Measurements from ENCODE around the gene ARMC7.
"Not testable (repeated sequence)": the region's sequence is repeated elsewhere in the genome, so short reads cannot be mapped to it uniquely, and the experiment has no call there.

ARMC7 gene

GRCh38 chr17:75163074-75163473 is 53.3 kb downstream of the ARMC7 start:
- H3K36me3 ChIP-seq (ENCODE audit: insufficient read depth, low read length): peaks cover 32% of the 10 kb centered on the region; the same call in 1 of the 2 replicates

GRCh38 chr17:75164606-75165005 is 54.8 kb downstream of the ARMC7 start:
- not testable (repeated sequence) for H3K9me2 ChIP-seq (replicated peaks; ENCODE audit: low read depth, low read length); H3K4me2 ChIP-seq (ENCODE audit: low read depth, low read length, poor library complexity, severe bottlenecking); H3K4me1 ChIP-seq (ENCODE audit: insufficient read depth, low read length, poor library complexity, severe bottlenecking); H3K27me3 ChIP-seq (ENCODE audit: insufficient read depth, low read length, poor library complexity, severe bottlenecking); H3K9ac ChIP-seq (ENCODE audit: low read depth, low read length, poor library complexity, severe bottlenecking); H3K4me3 ChIP-seq (ENCODE audit: low read length, poor library complexity, severe bottlenecking); H3K9me3 ChIP-seq (ENCODE audit: insufficient read depth, low read depth, low read length); H2AFZ ChIP-seq (ENCODE audit: low read length); H4K20me1 ChIP-seq (ENCODE audit: insufficient read depth, low read length, poor library complexity, severe bottlenecking); H3F3A ChIP-seq (ENCODE audit: low read depth)
- Histone ChIP-seq H3K36me3 (ENCODE audit: insufficient read depth, low read length) (peaks cover 42% of the 10 kb centered on the region; the same call in 1 of the 2 replicates), H3K79me2 (ENCODE audit: insufficient read depth, low read length) (peaks cover 20% of the 10 kb centered on the region; the same call in 1 of the 2 replicates)

More at GRCh38 chr17:75163074-75163473, 53.3 kb downstream of the ARMC7 start:
- H3K79me2 ChIP-seq (ENCODE audit: insufficient read depth, low read length): peaks cover 5% of the 10 kb centered on the region; the same call in 1 of the 2 replicates
- H3K4me2 ChIP-seq (ENCODE audit: low read depth, low read length, poor library complexity, severe bottlenecking): no peak overlapping the region
- no peak overlapping the region for H3K9ac ChIP-seq (ENCODE audit: low read depth, low read length, poor library complexity, severe bottlenecking)
- no peaks in the 10 kb centered on the region; the same call in 1 of the 2 replicates for H3F3A ChIP-seq (ENCODE audit: low read depth)
- H2AFZ ChIP-seq (ENCODE audit: low read length): no peak overlapping the region
- H3K27me3 ChIP-seq (ENCODE audit: insufficient read depth, low read length, poor library complexity, severe bottlenecking): no peaks in the 10 kb centered on the region
- H4K20me1 ChIP-seq (ENCODE audit: insufficient read depth, low read length, poor library complexity, severe bottlenecking): no peaks in the 10 kb centered on the region
- no peaks in the 10 kb centered on the region for H3K9me2 ChIP-seq (replicated peaks; ENCODE audit: low read depth, low read length)
- TF ChIP-seq EZH2phosphoT487 (IDR thresholded peaks at IDR 0.05; ENCODE audit: borderline replicate concordance): no peak
- no peaks in the 10 kb centered on the region for H3K4me1 ChIP-seq (ENCODE audit: insufficient read depth, low read length, poor library complexity, severe bottlenecking)
- no peak overlapping the region for H3K4me3 ChIP-seq (ENCODE audit: low read length, poor library complexity, severe bottlenecking)
- H3K9me3 ChIP-seq (ENCODE audit: insufficient read depth, low read depth, low read length): no peaks in the 10 kb centered on the region

- H3F3A ChIP-seq (ENCODE audit: low read depth): peaks cover 5% of the 10 kb centered on the region; the same call in 1 of the 2 replicates
- H3K9me2 ChIP-seq (replicated peaks; ENCODE audit: low read depth, low read length): no peaks in the 10 kb centered on the region
- TF ChIP-seq EZH2phosphoT487 (IDR thresholded peaks at IDR 0.05; ENCODE audit: borderline replicate concordance): no peak
- TF ChIP-seq CTCF (conservative IDR thresholded peaks at IDR 0.05; ENCODE audit: low read length): no peak
- H3K9ac ChIP-seq (ENCODE audit: low read depth, low read length, poor library complexity, severe bottlenecking): no peak overlapping the region
- no peaks in the 10 kb centered on the region for H3K27me3 ChIP-seq (ENCODE audit: insufficient read depth, low read length, poor library complexity, severe bottlenecking)
- peaks cover 45% of the 10 kb centered on the region for H4K20me1 ChIP-seq (ENCODE audit: insufficient read depth, low read length, poor library complexity, severe bottlenecking)
- no peak overlapping the region for H3K4me3 ChIP-seq (ENCODE audit: low read length, poor library complexity, severe bottlenecking)
- no peak overlapping the region for H3K4me2 ChIP-seq (ENCODE audit: low read depth, low read length, poor library complexity, severe bottlenecking)
- peaks cover 63% of the 10 kb centered on the region for H3K79me2 ChIP-seq (ENCODE audit: insufficient read depth, low read length)
- no peak overlapping the region for H2AFZ ChIP-seq (ENCODE audit: low read length)
- H3K9me3 ChIP-seq (ENCODE audit: insufficient read depth, low read depth, low read length): no peaks in the 10 kb centered on the region
- peaks cover 6% of the 10 kb centered on the region for H3K4me1 ChIP-seq (ENCODE audit: insufficient read depth, low read length, poor library complexity, severe bottlenecking)
- H3K36me3 ChIP-seq (ENCODE audit: insufficient read depth, low read length): peaks cover 70% of the 10 kb centered on the region
Measured at GRCh38 chr17:75168998-75169397, 59.2 kb downstream of the ARMC7 start.

- H3K9me3 ChIP-seq (ENCODE audit: insufficient read depth, low read depth, low read length): no peaks in the 10 kb centered on the region
- H3K4me2 ChIP-seq (ENCODE audit: low read depth, low read length, poor library complexity, severe bottlenecking): no peak overlapping the region
- peaks cover 99% of the 10 kb centered on the region for H3K79me2 ChIP-seq (ENCODE audit: insufficient read depth, low read length)
- H4K20me1 ChIP-seq (ENCODE audit: insufficient read depth, low read length, poor library complexity, severe bottlenecking): peaks cover 76% of the 10 kb centered on the region
- H3K4me3 ChIP-seq (ENCODE audit: low read length, poor library complexity, severe bottlenecking): no peak overlapping the region
- peaks cover 12% of the 10 kb centered on the region for H3K4me1 ChIP-seq (ENCODE audit: insufficient read depth, low read length, poor library complexity, severe bottlenecking)
- peaks cover 5% of the 10 kb centered on the region; the same call in 1 of the 2 replicates for H3F3A ChIP-seq (ENCODE audit: low read depth)
- no peak for TF ChIP-seq EZH2phosphoT487 (IDR thresholded peaks at IDR 0.05; ENCODE audit: borderline replicate concordance)
- no peak for TF ChIP-seq CTCF (conservative IDR thresholded peaks at IDR 0.05; ENCODE audit: low read length)
- no peak overlapping the region for H3K9ac ChIP-seq (ENCODE audit: low read depth, low read length, poor library complexity, severe bottlenecking)
- no peak overlapping the region for H2AFZ ChIP-seq (ENCODE audit: low read length)
- no peaks in the 10 kb centered on the region for H3K9me2 ChIP-seq (replicated peaks; ENCODE audit: low read depth, low read length)
- peaks cover 68% of the 10 kb centered on the region for H3K36me3 ChIP-seq (ENCODE audit: insufficient read depth, low read length)
- H3K27me3 ChIP-seq (ENCODE audit: insufficient read depth, low read length, poor library complexity, severe bottlenecking): no peaks in the 10 kb centered on the region
Measured at GRCh38 chr17:75173526-75173925, 63.8 kb downstream of the ARMC7 start.
